Daoy (cell line): Measurements from ENCODE around the gene MBP. TPM values are rescaled to one million over a fixed set of nuclear protein-coding genes. Genes with fewer than 3 reads are reported as not detected.
"Not testable (repeated sequence)": the region's sequence is repeated elsewhere in the genome, so short reads cannot be mapped to it uniquely, and the experiment has no call there.

Experiments used
- DNase-seq: peaks from one replicate; pipeline ENCODE4 v3.0.0-alpha.2; 2015; ENCODE audit warnings: low read depth
- total RNA-seq: library from RNA; depleted of rRNA; stranded (reverse); fragments of >200 nt; shearing (Covaris generic); gene quantifications from 2 replicates; pipeline ENCODE4 v1.2.3, GENCODE V29; 2014

Gene MBP
- total RNA-seq, 1 experiment from 2014 or later, result not detected

DNA sequence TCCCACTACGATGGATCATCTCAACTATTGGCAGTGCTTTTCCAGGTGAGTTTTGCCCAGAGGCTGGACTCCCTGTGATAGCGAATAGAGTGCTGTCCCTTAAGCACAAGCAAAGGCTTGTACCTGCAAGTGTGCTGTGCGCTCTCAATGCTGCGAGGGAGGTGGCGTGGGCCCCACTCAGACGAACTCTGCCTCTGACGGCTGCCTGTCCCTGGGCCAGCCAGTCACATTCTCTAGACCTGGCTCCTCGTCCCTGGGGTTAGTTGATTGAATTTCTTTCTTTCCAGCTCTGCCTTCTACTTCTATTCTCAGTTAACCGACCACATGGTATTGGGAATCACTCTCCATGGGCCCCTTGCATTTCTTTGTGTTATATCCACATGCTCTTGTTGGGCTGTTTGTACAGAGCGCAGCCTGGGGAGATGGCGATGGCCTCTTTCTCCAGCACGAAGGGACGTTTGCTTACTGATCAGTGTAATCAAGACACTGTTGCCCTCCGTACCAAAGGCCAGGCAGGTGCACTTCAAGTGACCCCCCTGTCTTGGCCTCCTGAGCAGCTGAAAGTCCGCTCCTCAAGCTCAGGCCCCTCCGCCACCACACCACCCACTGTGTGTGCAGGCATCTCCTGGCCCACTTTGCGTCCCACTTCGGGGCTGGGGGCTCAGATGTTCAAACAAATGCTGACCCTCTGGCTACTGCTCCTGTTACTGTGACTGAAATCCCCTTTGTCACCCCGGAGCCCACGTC lies 158.9 kb downstream of the MBP start:
- DNase-seq, result no peak

DNA sequence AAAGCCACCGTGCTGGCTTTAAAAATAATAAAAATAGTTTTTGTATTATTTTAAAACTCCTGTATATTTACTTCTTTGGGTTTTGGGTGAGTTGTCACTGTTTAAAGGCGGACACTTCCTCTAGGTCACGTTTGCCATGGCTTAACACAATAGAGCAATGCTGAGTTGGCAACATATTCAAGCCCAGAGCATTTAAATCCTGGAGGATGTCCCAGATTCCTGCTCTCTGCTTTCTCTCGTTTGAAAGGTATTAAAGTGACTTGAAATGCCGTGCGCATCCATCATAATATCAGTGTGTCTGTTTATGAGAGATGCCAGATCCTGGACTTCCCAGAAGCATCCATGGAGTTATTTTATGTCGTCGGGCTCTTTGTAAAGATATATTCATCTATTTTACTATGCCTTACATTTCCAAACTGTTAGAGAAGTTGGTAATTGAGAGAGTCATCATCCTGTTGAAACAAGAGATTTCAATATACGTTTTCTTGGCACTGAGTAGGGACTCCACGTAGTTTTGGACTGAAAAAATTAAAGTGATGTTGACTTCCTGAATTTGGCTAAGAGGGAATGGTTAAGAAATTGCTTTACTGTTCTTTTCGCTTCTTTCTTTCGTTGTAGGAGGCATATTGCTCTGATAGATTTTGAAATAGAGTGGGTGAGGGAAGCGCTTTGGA lies 159.6 kb downstream of the MBP start:
- no peak for DNase-seq

DNA sequence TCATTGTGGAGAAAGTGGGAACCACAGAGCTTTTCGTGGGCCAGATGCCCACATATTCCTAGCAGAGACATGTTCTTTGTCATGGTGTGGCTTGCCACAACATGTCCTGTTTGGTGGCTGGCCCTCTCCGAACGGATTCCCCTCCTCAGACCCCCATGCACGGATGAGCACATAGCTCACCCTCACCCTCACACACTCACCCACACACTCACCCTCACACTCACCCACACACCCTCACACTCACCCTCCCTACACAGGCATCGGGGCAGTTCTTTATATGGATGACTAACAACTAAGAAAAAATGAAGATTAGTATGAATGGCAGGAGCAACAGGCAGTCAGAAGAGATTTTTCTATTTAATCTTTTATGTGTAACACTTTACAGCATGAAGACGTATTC lies 160.3 kb downstream of the MBP start:
- no peak for DNase-seq

DNA sequence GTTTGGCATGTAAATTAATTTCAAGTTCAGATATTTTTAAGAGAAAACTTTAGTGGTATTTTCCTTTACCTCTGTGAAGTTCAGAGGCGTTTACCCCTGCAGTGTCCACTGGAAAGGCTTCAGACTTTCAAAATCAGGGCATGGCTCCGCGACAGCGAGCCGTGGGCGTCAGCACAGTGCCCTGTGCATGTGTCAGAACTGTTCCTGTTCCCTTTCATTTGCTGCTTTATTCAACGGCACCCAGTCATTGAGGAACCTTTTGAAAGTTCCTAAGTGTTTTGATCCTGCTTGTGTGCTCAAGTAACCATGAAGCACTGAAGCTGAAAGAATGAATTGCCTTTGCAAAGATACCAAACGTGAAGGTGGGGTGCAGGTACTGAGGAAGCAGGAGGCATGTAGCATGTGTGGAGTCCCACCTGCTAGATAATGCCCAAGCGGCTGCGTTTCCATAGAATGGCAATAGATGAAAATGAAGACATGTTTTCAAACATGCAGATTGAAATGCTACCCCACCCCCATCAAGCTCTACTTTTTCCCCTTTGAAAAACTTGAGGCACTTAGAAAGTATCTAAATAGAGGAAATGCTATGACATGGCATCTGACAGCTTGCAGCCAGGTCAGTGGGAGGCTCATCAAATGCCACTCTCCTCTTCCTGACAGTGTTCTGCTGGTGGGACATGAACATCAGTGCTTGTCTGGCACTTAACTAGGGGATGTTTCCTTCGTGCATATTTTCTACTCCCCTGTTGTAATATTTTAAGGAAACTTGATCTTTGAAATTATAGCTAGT lies 161.6 kb downstream of the MBP start:
- DNase-seq, result no peak

DNA sequence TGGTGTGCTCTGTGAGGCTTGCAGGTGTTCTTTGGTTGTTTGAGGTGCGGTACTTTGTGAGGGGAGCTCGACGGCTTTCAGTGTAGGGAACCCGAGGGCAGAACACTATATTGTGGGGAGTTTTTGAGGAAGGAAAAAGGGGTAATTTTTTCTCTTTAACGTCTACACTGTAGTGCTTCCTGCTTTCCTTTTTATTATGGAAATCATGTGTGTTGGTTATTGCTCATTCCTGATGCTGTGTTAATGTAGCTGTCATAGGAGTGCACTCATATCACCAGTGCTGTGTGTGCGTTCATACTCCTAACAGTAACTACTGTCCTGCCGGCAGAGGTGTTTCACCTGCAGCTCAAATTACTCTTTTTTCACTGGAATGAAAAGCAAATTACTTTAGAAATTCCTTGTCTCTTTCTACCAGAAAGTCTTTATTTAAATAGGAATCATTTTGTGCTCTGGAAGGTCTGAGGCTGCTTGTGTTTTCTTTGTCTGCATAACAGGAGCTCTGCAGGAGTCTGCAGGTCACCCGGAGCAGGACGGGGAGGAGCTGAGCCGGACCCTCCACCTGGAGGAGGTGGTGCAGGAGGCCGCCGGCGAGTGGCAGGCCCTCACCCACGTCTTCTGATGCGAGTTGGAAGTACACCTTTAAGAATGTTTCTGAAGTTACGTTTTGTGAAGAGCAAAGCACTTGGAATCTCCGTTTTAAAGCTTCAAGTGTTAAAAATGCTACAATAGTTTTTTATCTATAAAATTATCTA lies 164.7 kb downstream of the MBP start:
- no peak for DNase-seq

DNA sequence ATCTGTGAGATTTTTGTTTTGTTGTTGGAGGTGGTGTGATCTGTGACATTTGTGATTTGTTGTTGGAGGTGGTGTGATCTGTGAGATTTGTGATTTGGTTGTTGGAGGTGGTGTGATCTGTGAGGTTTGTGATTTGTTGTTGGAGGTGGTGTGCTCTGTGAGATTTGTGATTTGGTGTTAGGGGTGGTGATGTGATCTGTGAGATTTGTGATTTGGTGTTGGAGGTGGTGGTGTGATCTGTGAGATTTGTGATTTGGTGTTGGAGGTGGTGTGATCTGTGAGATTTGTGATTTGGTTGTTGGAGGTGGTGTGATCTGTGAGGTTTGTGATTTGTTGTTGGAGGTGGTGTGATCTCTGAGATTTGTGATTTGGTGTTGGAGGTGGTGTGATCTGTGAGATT lies 165.3 kb downstream of the MBP start:
- DNase-seq, result not testable (repeated sequence)

DNA sequence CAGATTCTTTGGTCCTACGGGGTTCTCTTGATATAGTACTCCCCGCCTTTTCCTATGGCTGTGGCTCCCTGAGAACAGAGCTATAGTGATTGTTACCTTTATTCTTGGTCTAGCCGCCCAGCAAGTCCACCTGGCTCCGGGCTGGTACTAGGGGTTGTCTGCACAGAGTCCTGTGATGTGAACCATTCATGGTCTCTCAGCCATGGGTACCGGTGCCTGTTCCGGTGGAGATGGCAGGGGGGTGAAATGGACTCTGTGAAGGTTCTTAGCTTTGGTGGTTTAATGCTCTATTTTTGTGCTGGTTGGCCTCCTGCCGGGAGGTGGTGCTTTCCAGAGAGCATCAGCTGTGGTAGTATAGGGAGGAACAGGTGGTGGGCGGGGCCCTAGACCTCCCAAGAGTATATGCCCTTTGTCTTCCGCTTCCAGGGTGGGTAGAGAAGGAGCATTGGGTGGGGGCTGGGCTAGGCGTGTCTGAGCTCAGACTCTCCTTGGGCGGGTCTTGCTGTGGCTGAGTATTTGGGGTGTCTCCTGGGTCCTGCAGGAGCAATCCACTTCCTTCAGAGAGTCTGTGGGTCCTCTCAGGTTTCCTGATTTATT lies 166.9 kb downstream of the MBP start:
- DNase-seq, result not testable (repeated sequence)

DNA sequence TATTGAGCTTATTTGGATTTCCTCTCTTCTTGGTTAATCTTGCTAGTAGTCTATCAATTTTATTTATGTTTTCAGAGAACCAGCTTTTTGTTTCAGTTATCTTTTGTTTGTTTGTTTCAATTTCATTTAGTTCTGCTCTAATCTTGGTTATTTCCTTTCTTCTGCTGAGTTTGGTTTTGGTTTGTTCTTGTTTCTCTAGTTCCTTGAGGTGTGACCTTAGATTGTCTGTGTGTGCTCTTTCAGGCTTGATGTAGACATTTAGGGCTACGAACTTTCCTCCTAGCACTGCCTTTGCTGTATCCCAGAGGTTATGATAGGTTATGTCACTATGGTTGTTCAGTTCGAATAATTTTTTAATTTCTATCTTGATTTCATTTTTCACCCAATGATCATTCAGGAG lies 168.6 kb downstream of the MBP start:
- no peak for DNase-seq

DNA sequence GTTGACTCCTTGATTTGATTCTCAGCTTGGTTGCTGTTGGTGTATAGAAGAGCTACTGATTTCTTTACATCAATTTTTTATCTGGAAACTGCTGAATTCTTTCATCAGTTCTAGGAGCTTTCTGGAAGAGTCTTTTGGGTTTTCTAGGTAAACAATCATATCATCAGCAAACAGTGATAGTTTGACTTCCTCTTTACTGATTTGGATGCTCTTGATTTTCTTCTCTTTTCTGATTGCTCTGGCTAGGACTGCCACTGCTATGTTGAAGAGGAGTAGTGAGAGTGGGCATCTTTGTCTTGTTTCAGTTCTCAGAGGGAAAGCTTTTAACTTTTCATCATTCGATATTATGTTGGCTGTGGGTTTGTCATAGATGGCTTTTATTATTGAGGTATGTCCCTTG lies 169.7 kb downstream of the MBP start:
- DNase-seq, result no peak

DNA sequence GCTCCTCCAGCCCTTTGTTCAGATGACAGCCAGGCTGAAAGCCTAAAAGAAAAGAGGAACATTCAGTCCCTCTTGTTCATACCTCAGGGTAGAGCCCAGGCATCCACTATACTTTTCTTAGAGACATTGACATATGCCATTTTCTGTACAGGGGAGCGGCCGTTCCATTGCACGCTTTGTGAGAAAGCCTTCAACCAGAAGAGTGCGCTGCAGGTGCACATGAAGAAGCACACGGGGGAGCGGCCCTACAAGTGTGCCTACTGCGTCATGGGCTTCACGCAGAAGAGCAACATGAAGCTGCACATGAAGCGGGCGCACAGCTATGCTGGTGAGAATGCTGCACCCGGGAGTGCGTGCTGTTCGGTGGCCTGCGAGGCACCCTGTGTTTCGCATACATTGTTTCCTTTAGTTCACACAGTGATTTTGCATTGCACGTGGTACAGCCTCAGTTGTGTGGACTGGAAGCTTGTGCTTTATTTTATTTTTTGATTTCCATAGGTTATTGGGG lies 172.0 kb downstream of the MBP start:
- DNase-seq, result no peak

DNA sequence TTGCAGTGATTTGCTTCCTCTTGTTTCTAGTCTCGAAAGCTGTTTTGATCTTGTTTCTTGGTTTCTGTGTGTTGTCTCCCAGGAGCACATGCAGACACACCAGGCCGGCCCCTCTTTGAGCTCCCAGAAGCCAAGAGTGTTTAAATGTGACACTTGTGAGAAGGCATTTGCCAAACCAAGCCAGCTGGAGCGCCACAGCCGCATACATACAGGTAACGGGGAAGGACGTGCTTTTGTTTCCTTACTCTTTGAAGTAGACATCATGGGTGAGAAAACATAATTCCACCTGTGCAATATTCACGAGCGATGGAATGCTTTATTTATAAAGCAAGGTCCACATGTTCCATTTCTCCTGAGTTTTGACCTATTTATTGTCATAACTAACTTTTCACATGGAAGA lies 173.0 kb downstream of the MBP start:
- DNase-seq, result no peak

DNA sequence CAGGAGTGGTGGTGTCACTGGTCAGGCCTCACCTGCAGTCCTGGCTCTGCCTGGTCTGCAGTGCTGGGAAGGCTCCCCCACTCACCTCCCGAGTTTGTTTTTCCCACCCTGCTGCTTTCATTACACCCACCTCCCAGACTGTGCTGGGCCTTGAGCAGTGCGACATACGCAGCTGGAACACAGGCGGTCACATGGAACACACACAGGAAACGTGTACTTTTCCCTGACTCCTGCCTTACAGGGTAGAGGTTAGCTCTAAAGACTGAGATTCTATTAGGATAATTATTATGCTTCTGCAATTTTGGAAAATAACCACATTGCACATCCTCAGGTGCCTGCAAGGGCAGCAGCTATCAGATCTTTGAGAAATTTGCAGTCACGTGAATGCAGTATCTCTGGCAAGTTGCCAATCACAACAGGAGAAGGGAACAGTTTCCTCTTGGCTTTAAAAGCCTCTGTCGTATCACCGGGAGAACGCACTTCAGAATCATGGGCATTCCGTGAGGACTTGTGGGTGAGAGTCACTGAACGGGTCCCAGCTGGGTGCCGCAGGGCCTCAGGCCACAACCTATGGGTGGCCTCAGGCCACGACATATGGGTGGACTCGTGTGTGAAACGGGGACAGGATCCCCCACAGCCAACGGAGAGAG lies 173.8 kb downstream of the MBP start:
- DNase-seq, result no peak

DNA sequence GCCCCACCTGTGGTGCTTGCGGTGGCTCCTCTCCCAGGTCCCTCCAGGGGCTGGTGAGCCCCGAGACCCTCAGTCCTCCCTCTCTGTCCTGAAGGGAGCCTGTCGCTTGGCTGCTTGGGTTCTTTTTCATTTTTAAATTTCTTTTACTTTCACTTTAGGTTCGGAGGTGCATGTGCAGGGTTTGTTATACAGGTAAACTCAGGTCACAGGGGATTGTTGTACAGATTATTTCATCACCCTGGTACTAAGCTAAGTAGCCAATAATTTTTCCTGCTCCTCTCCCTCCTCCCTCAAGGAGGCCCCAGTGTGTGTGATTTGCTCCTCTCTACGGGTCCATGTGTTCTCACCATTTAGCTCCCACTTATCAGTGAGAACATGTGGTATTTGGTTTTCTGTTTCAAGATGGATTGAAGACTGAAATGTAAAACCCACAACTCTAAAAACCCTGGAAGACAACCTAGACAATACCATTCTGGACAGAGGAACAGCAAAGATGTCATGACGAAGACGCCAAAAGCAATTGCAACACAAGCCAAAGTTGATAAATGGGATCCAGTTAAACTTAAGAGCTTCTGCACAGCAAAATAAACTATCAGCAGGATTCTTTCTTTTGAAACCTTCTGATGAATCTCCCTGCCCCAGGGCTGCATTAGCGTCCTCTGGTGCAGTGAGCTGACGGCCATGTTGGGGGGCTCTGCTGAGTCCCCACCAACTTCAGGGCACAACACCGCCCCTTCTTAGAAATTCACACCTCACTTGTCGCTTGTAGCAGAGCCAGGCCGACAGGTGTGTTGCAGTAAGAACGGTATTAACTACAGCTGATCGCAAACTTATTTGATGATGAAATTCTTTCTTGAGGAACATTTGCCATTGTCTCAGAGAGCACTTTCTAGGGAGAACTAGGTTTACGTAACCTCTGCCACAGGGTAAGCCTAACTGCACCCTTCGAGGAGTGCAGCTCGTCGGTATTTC lies 174.9 kb downstream of the MBP start:
- no peak for DNase-seq

DNA sequence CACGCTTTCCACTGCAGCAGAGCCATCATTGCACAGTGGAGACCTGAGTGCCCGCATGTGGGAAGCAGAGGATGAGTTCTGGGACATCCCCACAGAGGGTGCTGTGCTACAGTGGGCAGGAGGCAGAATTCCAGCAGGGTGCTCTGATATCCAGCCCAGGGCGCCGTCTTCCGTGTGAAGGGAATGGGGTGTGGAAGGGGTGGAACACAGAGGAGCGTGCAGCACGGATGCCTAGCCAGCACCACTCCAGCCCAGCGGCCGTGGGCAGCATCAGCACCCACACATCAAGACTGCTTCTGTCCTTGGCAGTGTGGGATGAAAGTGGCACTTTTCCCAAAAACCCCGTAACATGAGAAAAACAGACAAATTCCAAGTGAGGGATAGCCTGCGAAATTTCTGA lies 175.9 kb downstream of the MBP start:
- no peak for DNase-seq

DNA sequence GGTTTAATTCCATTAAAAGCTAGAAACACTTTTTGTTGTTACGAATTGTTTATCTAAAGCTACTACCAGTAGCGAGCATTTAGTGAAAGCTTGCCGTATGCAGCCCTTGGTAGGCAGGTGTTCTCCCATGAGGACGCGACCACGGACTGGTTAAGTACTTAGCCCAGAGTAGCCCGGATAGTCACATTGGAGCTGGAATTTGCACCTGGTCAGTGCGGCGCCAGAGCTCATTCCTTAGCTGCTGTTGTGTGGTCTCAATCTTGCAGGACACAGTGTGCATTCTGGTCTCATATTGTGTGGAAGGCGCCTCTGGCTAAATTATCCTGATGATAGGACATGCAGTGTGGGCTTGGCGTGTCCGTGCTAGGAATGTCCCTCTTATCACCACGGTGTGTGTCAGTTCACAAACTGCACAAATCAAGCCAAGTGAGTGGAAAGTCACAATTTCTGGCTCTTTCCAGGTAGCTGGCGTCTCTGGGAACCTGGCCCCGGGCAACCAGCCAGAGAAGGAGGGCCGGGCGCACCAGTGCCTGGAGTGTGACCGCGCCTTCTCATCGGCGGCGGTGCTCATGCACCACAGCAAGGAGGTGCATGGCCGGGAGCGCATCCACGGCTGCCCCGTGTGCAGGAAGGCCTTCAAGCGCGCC lies 176.9 kb downstream of the MBP start:
- no peak for DNase-seq

DNA sequence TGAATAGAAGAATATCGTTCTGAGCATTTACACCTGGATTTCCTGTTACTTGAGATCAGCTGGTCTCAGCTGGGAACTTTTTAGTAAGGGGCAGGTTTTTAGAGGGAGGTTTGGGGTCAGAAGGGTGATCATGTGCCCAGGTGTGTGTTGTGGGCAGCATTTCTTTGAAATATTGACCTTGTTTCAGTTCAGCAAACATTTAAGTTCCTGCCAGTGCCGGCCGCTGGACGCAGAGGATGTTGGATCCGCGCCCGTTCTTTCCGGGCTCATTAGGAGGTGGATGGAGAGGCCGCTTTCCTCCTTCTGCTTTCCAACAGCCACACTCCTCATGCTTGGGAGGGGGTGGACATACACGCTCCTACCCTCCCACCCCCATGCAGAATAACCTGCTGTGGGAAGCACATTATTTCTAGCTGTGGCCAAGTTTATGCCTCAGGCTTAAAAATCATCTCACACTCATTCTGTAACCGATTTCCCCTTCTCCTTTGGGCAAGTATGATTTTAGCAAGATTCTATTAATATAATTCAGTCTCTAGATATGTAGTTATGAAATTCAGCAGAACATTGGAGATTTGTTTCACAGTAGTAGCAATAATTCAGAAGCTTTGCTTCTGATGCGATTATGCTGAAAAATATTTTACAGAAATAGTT lies 178.9 kb downstream of the MBP start:
- DNase-seq, result no peak

DNA sequence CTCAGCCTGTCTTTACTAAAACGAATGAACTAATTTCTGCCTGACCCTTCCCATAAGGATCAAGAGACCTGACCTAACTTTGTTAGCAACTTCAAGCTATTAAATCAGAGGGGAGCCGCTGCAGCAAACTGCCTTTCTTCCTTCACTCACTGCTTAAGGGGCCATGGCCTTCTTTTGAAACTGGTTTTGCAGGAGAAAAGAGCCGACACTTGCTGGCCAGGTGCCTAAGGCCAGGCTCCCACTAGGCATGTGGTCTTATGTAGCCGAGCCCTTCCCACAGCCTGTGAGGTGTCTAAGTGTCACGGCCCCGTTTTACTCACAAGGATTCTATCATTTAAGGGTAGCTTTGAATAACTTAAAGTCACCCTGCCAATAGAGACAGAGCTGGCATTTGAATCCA lies 179.4 kb downstream of the MBP start:
- no peak for DNase-seq

DNA sequence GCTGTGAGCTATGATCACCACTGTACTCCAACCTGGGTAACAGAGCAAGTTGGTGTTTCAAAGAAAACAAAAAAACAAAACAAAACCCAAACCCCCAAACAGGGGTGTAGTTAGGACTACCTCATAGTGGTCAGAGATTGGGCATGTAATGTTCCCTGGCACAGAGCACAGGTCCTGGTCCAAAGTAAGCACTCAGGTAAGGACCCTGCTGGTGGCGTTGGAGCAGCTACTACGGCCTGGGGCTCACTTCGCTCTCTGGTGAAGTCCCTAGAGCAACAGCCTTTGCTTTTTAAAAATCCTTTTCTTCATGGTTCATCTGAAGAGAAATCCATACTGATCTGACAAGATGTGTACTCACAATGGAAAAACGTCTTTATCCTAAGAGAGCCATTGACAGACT lies 179.8 kb downstream of the MBP start:
- no peak for DNase-seq
